ENCODE results near the gene SLC22A12. TPM values are rescaled to one million over a fixed set of nuclear protein-coding genes. Genes with fewer than 3 reads are reported as not detected.
"Not testable (repeated sequence)": the region's sequence is repeated elsewhere in the genome, so short reads cannot be mapped to it uniquely, and the experiment has no call there.

SLC22A12 gene
- total and polyA plus RNA-seq, 2 donors (not counting 3 experiments of a cell fraction or from before 2014, with no cell fraction given), result not detected

DNA sequence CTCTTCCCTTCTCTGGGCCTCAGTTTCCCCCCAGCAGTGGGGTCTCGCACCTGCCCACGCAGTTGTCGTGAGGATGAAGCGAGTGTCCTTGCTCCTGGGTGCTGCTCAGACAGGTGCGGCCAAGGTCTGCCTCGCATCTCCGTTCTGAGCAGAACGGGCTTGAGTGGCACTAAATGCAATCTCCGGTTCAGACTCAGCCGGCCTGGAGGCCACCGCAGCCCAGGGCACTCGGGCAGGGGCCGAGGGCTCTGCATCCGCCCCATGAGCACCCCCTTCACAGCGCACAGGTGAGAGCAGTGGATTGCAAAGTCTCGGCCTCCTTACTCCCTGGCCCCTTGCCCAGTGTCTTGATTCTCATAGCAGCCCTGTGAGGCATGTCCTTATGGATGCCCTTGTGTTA lies 30.1 kb upstream of the SLC22A12 start:
- Histone ChIP-seq H3K4me2 (ENCODE audit: insufficient read depth, low read length) (no peak overlapping the region), H3K9me3 (replicated peaks; ENCODE audit: control insufficient read depth, insufficient read depth, low read length) (no peaks in the 10 kb centered on the region), H2AFZ (ENCODE audit: low read depth, low read length) (no peak overlapping the region), H3K79me2 (ENCODE audit: control insufficient read depth, insufficient read depth, low read length) (no peaks in the 10 kb centered on the region), H3K27me3 (ENCODE audit: control insufficient read depth in 2 of 2, insufficient read depth in 2 of 2, low read length in 2 of 2) (no peaks in the 10 kb centered on the region), H4K20me1 (replicated peaks; ENCODE audit: control insufficient read depth, extremely low read depth, insufficient read depth, low read length) (no peaks in the 10 kb centered on the region), H3K4me3 (replicated peaks in 1 of 3; ENCODE audit: insufficient read depth in 1 of 3, low read depth in 1 of 3, low read length in 3 of 3) (no peak overlapping the region), H3K36me3 (ENCODE audit: control insufficient read depth in 2 of 2, extremely low read depth in 1 of 2, insufficient read depth in 2 of 2, low read length in 2 of 2) (no peaks in the 10 kb centered on the region), H3K9me1 (replicated peaks; ENCODE audit: control insufficient read depth, extremely low read depth, insufficient read depth, low read length) (no peaks in the 10 kb centered on the region), H3K4me1 (ENCODE audit: control insufficient read depth, extremely low read depth, insufficient read depth, low read length) (no peaks in the 10 kb centered on the region), H3K9ac (replicated peaks; ENCODE audit: extremely low read depth, insufficient read depth, low read length) (no peak overlapping the region), H3K27ac (ENCODE audit: insufficient read depth, low read depth, low read length) (no peak overlapping the region)
- intact Hi-C loops (cut with micrococcal nuclease) (no loop called here), dilution Hi-C loops (cut with MboI; ENCODE audit: extremely low pct_ligation_motif_present, low sequenced_read_pairs) (no loop called here)
- CTCF ChIA-PET, result interaction anchor here (1.1 to 1.4 kb wide), 2 partner anchors 88 to 90 kb away, joined by 3 read pairs; no protein-coding TSS in a partner anchor
- FAIRE-seq, result no peak
- BruUV-seq (replicated peaks), result no TSS peak
- DNase-seq (ENCODE audit: low read depth, low spot score), result no peak
- no peak for TF ChIP-seq MYC (IDR thresholded peaks at IDR 0.05; ENCODE audit: low read depth, low read length)
- TF ChIP-seq, protein P1, sequence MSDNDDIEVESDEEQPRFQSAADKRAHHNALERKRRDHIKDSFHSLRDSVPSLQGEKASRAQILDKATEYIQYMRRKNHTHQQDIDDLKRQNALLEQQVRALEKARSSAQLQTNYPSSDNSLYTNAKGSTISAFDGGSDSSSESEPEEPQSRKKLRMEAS (IDR thresholded peaks at IDR 0.05; ENCODE audit: insufficient read depth, insufficient read length), result no peak
- no peak for TF ChIP-seq JUN (IDR thresholded peaks at IDR 0.05; ENCODE audit: borderline replicate concordance, insufficient read depth, insufficient read length, low read depth)
- no peak for TF ChIP-seq EZH2 (IDR thresholded peaks at IDR 0.05; ENCODE audit: borderline replicate concordance, low read depth, low read length, severe bottlenecking)
- TF ChIP-seq GATA2 (IDR thresholded peaks at IDR 0.05; ENCODE audit: insufficient read depth, insufficient read length, low read depth, low read length), result no peak
- TF ChIP-seq POLR2A (IDR thresholded peaks at IDR 0.05; ENCODE audit: low read depth, low read length), result no peak
- TF ChIP-seq, protein P2, sequence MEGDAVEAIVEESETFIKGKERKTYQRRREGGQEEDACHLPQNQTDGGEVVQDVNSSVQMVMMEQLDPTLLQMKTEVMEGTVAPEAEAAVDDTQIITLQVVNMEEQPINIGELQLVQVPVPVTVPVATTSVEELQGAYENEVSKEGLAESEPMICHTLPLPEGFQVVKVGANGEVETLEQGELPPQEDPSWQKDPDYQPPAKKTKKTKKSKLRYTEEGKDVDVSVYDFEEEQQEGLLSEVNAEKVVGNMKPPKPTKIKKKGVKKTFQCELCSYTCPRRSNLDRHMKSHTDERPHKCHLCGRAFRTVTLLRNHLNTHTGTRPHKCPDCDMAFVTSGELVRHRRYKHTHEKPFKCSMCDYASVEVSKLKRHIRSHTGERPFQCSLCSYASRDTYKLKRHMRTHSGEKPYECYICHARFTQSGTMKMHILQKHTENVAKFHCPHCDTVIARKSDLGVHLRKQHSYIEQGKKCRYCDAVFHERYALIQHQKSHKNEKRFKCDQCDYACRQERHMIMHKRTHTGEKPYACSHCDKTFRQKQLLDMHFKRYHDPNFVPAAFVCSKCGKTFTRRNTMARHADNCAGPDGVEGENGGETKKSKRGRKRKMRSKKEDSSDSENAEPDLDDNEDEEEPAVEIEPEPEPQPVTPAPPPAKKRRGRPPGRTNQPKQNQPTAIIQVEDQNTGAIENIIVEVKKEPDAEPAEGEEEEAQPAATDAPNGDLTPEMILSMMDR (IDR thresholded peaks at IDR 0.05; ENCODE audit: extremely low read depth in 1 of 2, insufficient read depth in 1 of 2, low read depth in 1 of 2, low read length in 2 of 2), result no peak
- no peak for TF ChIP-seq FOS (IDR thresholded peaks at IDR 0.05; ENCODE audit: borderline replicate concordance, insufficient read depth, low read length)
- TF ChIP-seq POLR2AphosphoS5 (IDR thresholded peaks at IDR 0.05; ENCODE audit: insufficient read depth, low read depth, low read length), result no peak
- POLR2A ChIA-PET, result no interaction called here

DNA sequence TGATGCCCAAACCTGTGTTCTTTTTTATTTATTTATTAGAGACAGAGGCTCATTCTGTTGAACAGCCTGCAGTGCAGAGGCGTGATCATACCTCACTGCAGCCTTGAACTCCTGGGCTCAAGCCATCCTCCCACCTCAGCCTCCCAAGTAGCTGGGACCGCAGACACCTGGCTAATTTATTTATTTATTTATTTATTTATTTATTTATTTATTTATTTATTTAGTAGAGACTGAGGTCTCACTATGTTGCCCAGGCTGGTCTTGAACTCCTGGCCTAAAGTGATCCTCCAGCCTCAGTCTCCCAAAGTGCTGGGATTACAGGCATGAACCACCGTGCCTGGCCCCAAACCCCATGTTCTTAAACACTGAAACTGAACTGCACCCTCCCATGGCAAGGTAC lies 29.6 kb upstream of the SLC22A12 start:
- H3K4me2 ChIP-seq (ENCODE audit: insufficient read depth, low read length); H3K9me1 ChIP-seq (replicated peaks; ENCODE audit: control insufficient read depth, extremely low read depth, insufficient read depth, low read length); H3K4me3 ChIP-seq (replicated peaks in 1 of 3; ENCODE audit: insufficient read depth in 1 of 3, low read depth in 1 of 3, low read length in 3 of 3); dilution Hi-C loops (cut with MboI; ENCODE audit: extremely low pct_ligation_motif_present, low sequenced_read_pairs); H3K4me1 ChIP-seq (ENCODE audit: control insufficient read depth, extremely low read depth, insufficient read depth, low read length); POLR2A ChIA-PET; H2AFZ ChIP-seq (ENCODE audit: low read depth, low read length); H4K20me1 ChIP-seq (replicated peaks; ENCODE audit: control insufficient read depth, extremely low read depth, insufficient read depth, low read length); BruUV-seq (replicated peaks); DNase-seq (ENCODE audit: low read depth, low spot score); H3K9ac ChIP-seq (replicated peaks; ENCODE audit: extremely low read depth, insufficient read depth, low read length); H3K36me3 ChIP-seq (ENCODE audit: control insufficient read depth in 2 of 2, extremely low read depth in 1 of 2, insufficient read depth in 2 of 2, low read length in 2 of 2); H3K27me3 ChIP-seq (ENCODE audit: control insufficient read depth in 2 of 2, insufficient read depth in 2 of 2, low read length in 2 of 2); intact Hi-C loops (cut with micrococcal nuclease); H3K79me2 ChIP-seq (ENCODE audit: control insufficient read depth, insufficient read depth, low read length); H3K9me3 ChIP-seq (replicated peaks; ENCODE audit: control insufficient read depth, insufficient read depth, low read length); FAIRE-seq; H3K27ac ChIP-seq (ENCODE audit: insufficient read depth, low read depth, low read length): not testable (repeated sequence)
- CTCF ChIA-PET, result interaction anchor here (1.1 kb wide), 1 partner anchor 91 kb away, joined by 6 read pairs; no protein-coding TSS in a partner anchor
